C4-2B (cell line): ENCODE results near the gene PELI1.
"Not testable (repeated sequence)": the region's sequence is repeated elsewhere in the genome, so short reads cannot be mapped to it uniquely, and the experiment has no call there.

Experiments
- H3K27ac ChIP-seq: fragments of 450-650 bp; 2 replicates; pipeline ENCODE4 v1.5.1; 2017
- CTCF ChIP-seq: fragments of 450-650 bp; conservative IDR thresholded peaks from 2 replicates; pipeline ENCODE4 v1.5.1; 2017; ENCODE audit warnings: mild to moderate bottlenecking
- ZFX ChIP-seq: fragments of 450-650 bp; IDR thresholded peaks from 2 replicates; pipeline ENCODE4 v1.6.1; 2017

Gene PELI1

GRCh38 chr2:64101141-64101591, 43.1 kb downstream of the PELI1 start:
- H3K27ac ChIP-seq = no peak overlapping the region
- no peak for TF ChIP-seq ZFX
- TF ChIP-seq CTCF = no peak

GRCh38 chr2:64100584-64100983, 43.6 kb downstream of the PELI1 start:
- H3K27ac ChIP-seq = not testable (repeated sequence)

GRCh38 chr2:64094663-64095382, 49.4 kb downstream of the PELI1 start:
- H3K27ac ChIP-seq = no peak overlapping the region
- no peak for TF ChIP-seq CTCF

GRCh38 chr2:64093341-64093740, 50.9 kb downstream of the PELI1 start:
- H3K27ac ChIP-seq = no peak overlapping the region
- no peak for TF ChIP-seq CTCF

GRCh38 chr2:64092502-64092901, 51.7 kb downstream of the PELI1 start:
- TF ChIP-seq CTCF (no peak), ZFX (no peak)
- H3K27ac ChIP-seq = no peak overlapping the region

- TF ChIP-seq ZFX (no peak), CTCF (no peak)
- no peak overlapping the region for H3K27ac ChIP-seq
These were observed 54.0 kb downstream of the PELI1 start for GRCh38 chr2:64090264-64090663.

GRCh38 chr2:64086347-64087082, 57.7 kb downstream of the PELI1 start:
- no peak overlapping the region for H3K27ac ChIP-seq
- TF ChIP-seq ZFX (no peak), CTCF (no peak)
